ENCODE data around the gene SLC19A1.

SLC19A1 gene

DNA sequence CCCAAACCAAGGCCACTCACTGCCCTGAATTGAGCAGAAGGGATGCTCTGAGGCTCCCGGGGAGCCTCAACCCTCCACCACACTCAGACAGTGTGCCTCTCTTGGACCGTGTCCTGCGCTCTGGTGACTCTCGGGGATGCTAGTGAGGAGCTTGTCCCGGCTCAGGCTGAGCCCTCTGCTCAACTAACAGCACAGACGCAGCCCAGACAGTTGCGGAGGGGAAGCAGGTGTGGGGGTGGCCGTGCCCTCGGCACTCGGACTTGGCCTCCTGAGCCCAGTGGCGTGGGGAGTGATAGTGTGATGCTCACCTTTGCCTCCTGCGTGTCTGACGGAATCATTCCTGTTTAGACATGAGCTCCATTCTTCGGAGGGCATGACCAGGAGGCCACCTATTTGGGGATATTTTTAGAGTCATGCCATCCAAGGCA, 15.4 kb upstream of the SLC19A1 start:
- no peak for DNase-seq

- DNase-seq: no peak
Measured at GRCh38 chr21:45556645-45557615, 14.7 kb upstream of the SLC19A1 start.

DNA sequence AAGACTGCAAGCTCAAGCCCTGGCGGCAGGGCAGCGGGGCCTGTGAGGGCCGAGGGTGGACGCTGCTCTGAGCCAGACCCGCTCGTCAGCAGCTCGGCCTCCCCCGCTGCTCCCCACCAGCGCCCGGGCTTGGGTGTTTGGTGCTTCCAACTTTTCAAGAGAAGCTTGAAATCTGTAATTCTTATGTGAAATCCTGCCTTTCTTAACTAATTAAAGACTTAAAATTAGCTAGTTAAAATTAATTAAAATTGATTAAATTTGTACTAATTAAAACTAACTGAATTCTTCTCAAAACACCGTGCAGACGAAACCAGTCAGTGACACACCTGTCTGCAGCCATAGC, 14.0 kb upstream of the SLC19A1 start:
- no peak for DNase-seq

DNA sequence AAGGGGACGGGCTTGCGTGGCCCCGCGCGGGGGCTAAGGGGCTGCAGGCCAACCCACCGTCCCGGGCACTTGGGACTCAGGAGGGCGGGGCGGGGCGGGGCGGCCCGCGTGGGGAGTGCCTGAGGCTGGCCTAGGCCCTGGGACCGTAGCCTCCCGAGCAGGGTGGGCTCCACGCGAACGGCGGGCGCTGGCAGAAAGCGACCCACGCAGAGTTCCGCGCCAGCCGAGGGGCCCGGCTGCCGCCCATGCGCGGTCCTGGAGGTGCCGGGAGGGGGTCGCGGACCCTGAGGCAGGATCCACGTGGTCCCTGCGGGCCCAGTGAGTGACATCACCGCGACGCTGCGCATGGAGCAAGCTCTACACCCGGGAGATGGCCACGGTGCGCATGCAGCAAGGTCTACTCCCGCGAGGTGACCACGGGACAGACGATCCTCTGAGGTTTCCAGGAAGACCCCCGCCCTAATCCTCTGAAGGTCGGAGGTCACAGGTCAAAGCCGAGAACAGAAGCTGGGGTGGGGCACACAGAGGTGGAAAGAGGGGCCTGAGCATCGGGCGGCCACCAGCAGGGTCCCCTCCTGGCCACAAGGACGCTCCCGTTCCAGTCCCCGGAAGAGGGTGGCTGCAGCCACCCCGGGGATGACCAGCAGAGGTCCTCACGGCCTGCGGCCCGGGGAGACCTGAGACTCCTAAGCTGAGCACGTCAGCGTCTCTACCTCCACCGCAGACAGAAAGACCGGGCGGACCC, 13.5 kb upstream of the SLC19A1 start:
- peak; percentile 63 for DNase-seq

GRCh38 chr21:45555251-45555556, 13.0 kb upstream of the SLC19A1 start:
- no peak for DNase-seq

GRCh38 chr21:45554477-45555175, 12.4 kb upstream of the SLC19A1 start:
- DNase-seq: peak; percentile 91

GRCh38 chr21:45552696-45553391, 10.6 kb upstream of the SLC19A1 start:
- no peak for DNase-seq

- no peak for DNase-seq
Measured at GRCh38 chr21:45551783-45552695, 9.8 kb upstream of the SLC19A1 start.

DNA sequence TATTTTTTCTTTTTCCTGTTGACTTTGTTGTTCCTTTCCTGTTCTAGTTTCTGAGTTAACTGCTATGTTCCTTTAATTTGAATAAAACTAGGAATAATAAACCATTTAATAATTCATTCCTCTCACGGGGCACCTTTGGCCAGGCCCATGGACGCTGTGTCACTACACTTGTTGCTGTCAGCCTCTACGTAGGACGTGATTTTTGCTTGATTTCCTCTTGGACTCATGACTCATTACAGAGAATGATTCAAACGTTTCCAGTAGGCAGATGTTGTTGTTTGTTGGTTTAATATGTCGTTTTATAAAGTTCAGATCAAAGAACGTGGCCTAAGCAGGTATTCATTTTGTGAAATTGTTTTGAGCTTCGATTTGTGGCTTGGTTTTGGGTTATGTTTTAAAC, 9.1 kb upstream of the SLC19A1 start:
- DNase-seq: peak; percentile 45

GRCh38 chr21:45550522-45551210, 8.4 kb upstream of the SLC19A1 start:
- peak; percentile 45 for DNase-seq

DNA sequence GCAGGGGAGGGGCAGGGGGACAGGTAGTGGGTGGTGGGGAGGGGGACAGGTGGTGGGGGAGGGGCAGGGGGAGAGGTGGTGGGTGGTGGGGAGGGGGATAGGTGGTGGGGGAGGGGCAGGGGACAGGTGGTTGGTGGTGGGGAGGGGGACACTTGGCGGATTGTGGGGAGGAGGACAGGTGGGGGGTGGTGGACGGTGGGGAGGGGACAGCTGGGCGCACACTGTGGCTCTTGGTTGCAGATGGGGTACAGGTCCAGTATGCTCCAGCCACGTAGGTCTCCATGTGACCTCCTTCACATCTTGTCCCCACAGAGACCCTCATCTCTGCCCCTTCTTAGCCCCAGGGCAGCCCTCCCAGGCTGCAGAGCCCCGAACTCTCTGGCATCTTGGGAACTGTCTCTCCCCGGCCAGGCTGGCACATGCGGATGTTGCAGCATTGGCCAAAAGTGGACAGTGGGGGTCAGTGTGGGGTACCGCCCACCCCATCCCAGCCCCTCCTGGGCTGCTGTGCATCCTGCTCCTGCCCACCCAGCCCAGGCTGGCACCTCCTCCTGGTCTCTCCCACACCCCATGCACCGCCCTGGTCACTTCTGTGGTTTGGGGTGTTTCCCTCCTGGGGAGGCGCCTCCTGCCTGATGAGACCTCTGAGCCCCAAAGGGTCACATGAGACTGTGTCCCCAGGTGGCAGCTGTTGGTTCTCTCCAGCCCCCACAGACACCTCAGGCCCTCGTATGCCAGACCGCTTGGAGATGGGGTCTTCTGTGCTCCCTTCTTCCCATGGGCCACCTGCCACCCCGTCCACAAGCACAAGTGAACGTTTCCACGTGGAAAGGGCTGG, 7.6 kb upstream of the SLC19A1 start:
- no peak for DNase-seq

- DNase-seq: no peak
Measured at GRCh38 chr21:45548711-45549491, 6.7 kb upstream of the SLC19A1 start.

- no peak for DNase-seq
Measured at GRCh38 chr21:45547545-45547900, 5.3 kb upstream of the SLC19A1 start.

DNA sequence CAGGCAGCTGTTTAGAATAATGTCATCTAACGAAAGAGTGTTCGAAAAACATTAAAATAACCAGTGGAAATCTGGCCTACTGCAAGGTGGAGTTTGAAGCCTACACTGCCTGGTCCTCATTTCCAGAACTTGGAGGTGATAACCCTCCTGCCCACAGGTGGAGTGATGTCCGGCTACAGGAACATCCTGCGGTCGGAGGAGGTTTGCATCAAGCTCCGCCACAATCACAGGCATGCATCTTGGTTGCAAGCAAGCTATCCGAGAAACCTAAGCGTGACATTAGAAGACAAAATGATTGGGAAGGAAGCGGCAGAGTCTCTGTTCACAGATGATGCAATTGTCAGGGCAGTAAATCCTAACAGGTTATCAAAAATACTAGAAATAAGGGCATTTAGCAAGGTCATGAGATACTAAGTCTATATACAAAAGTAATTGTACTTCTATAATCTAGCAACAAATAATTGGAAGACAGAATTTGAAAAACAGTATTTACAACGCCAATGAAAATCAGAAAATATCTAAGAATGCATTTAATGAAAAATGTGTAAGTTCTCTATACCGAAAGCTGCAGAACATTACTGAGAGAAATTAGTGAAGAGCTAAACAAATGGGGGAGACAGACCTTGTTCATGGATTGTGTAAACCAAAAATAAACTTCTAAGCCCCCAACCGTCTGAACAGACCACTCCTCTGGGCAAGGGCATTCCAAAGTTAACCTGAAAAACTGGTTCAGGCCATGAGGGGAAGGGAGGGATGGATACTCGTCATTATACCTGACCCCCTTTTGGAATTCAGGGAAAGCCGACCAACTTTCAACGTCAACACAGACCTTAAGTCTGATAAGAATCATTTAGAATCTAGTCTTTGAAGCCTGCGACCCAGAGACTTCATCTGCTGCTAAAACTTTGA, 4.7 kb upstream of the SLC19A1 start:
- no peak for DNase-seq

DNA sequence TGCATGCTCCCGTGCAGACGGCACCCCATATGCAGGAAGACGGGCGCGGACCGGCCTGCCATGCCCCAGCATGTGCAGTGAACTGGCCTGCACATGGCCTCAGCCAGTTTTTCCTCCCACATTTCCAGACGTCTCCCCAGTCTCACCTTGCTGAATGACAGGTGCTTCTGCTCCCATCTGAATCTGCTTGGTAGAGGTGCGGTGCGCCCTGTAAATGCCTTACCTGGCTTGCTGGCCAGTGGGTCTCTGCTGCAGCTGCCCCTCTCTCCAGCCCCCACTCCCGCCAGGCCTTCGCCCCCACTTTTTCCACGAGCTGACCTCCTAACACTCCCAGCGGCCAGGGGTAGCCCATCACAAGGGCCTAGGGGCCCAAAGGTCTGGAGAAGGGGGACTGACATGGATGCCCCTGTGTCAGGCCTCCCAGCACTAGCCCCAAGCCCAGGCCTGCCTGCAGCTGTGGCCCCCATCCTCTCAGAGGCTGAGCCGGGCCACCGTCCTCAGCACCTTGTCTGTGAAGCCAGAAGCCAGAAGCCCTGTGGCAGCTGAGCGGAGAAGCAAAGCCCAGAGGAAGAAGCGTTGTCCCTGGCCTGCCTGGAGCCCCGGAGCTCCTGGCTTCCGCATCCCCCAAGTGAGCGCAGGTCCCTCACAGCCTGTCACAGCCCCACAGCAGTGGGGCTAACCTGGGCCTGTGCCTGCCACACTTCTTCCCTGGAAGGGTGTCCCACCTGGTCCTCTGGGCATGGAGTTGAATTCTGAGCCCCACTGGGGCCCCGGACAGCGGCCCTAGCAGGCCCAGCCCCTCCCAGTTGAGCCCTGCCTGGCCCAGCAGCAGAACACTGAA, 3.7 kb upstream of the SLC19A1 start:
- DNase-seq: no peak

GRCh38 chr21:45545236-45545570, 3.0 kb upstream of the SLC19A1 start:
- no peak for DNase-seq

GRCh38 chr21:45544449-45545235, 2.4 kb upstream of the SLC19A1 start:
- DNase-seq: no peak

All from CD4-positive, alpha-beta T cell treated with Interleukin-12 subunit alpha and Interleukin-12 subunit beta, for 1 hour (primary cell).